HCT116 (cell line): ENCODE results near the gene HMCN2. TPM values are rescaled to one million over a fixed set of nuclear protein-coding genes. Genes with fewer than 3 reads are reported as not detected.

ENCODE experiments used
- ATAC-seq: fragments of 200-7000 bp; cut with Tn5 transposase; 2 replicates; pipeline ENCODE4 v1.9.1; 2020; ENCODE audit warnings: mild to moderate bottlenecking, moderate library complexity
- BruUV-seq: library from RNA; stranded (reverse); fragments of 400-500 nt; replicated peaks from 2 replicates; lab custom pipeline; 2021; lab: Mats Ljungman, UMichigan
- CTCF ChIA-PET: fragments of 300-600 bp; sonication (Branson Sonifier 250); formaldehyde crosslinking; loops from one replicate; lab custom pipeline; 2021; ENCODE audit warnings: antibody characterized with exemption; lab: Charles Lee
- POLR2A ChIA-PET: fragments of 300-600, 350-600 bp; sonication (Branson Sonifier 250); formaldehyde crosslinking; loops from one replicate; lab custom pipeline; 2021; ENCODE audit warnings: antibody characterized with exemption; lab: Charles Lee
- RAD21 ChIA-PET, 2 experiments: fragments of 300-600 bp; sonication (Branson Sonifier 250); formaldehyde crosslinking; loops; one replicate each; lab custom pipeline; 2023; ENCODE audit warnings: low total read pairs in 2 of 2; ENCODE audit not compliant: uncharacterized antibody in 2 of 2, unreplicated experiment in 2 of 2, low non-redundant PET in 1 of 2; lab: Charles Lee
- DNase-seq: peaks from one replicate; pipeline ENCODE4 v3.0.0-alpha.2; 2010; ENCODE audit warnings: low read depth, low spot score
- H2AFZ ChIP-seq: fragments of 200-600 bp; shearing (Covaris generic), sonication (generic); 2 replicates; pipeline ENCODE4 v1.6.1; 2017; ENCODE audit warnings: low read depth, mixed run types, mixed read lengths, antibody characterized with exemption, low read length; ENCODE audit not compliant: poor library complexity, severe bottlenecking
- H3K27ac ChIP-seq: 2 replicates; pipeline ENCODE4 v1.5.1; 2012; ENCODE audit warnings: low read depth, low read length
- H3K27me3 ChIP-seq: fragments of 200-600 bp; sonication (generic); 2 replicates; pipeline ENCODE4 v1.6.1; 2016; ENCODE audit warnings: mixed run types, low read length, mixed read lengths; ENCODE audit not compliant: insufficient read depth
- H3K36me3 ChIP-seq, 2 experiments: fragments of 200-500 bp in 1 of 2; fragments of 200-600 bp in 1 of 2; sonication (Bioruptor generic) in 1 of 2; sonication (generic) in 1 of 2; 2 replicates each; pipeline versions ENCODE4 v1.5.1 to v1.6.1; 2014 to 2016; ENCODE audit warnings: low read length in 2 of 2, inconsistent platforms in 1 of 2, mixed read lengths in 1 of 2, mixed run types in 1 of 2; ENCODE audit not compliant: insufficient read depth in 2 of 2, control insufficient read depth in 1 of 2
- H3K4me1 ChIP-seq, 2 experiments: fragments of 200-600 bp in 1 of 2; sonication (generic) in 1 of 2; 2 replicates each; pipeline versions ENCODE4 v1.5.1 to v1.6.1; 2012 to 2017; ENCODE audit warnings: low read length in 2 of 2, inconsistent platforms in 1 of 2, mild to moderate bottlenecking in 1 of 2, mixed read lengths in 1 of 2, mixed run types in 1 of 2, moderate library complexity in 1 of 2; ENCODE audit not compliant: insufficient read depth in 2 of 2, control insufficient read depth in 1 of 2
- H3K4me2 ChIP-seq: fragments of 200-600 bp; sonication (generic); 2 replicates; pipeline ENCODE4 v1.6.1; 2017; ENCODE audit warnings: mixed run types, low read length, mixed read lengths
- H3K4me3 ChIP-seq, 2 experiments: fragments of 200-600 bp in 1 of 2; sonication (generic) in 1 of 2; replicated peaks in 1 of 2; 2 replicates each; pipeline ENCODE4 v1.5.1; 2011 to 2016; ENCODE audit warnings: low read length in 2 of 2, control low read depth in 1 of 2, low read depth in 1 of 2, mild to moderate bottlenecking in 1 of 2, mixed read lengths in 1 of 2, mixed run types in 1 of 2
- H3K79me2 ChIP-seq: fragments of 200-600 bp; sonication (generic); 2 replicates; pipeline ENCODE4 v1.6.1; 2017; ENCODE audit warnings: mild to moderate bottlenecking, mixed run types, low read length, moderate library complexity, mixed read lengths; ENCODE audit not compliant: insufficient read depth
- H3K9ac ChIP-seq: fragments of 200-600 bp; sonication (generic); 2 replicates; pipeline ENCODE4 v1.6.1; 2016; ENCODE audit warnings: low read length, mixed read lengths
- H3K9me2 ChIP-seq: fragments of 200-600 bp; sonication (generic), shearing (Covaris generic); 2 replicates; pipeline ENCODE4 v1.6.1; 2017; ENCODE audit warnings: mixed run types, mild to moderate bottlenecking, moderate library complexity; ENCODE audit not compliant: insufficient read depth
- H3K9me3 ChIP-seq, 2 experiments: fragments of 200-500 bp in 1 of 2; fragments of 200-600 bp in 1 of 2; sonication (Bioruptor generic) in 1 of 2; sonication (generic) in 1 of 2; 2 replicates each; pipeline ENCODE4 v1.6.1; 2014 to 2017; ENCODE audit warnings: low read length in 2 of 2, mixed read lengths in 2 of 2, inconsistent platforms in 1 of 2, low read depth in 1 of 2, mild to moderate bottlenecking in 1 of 2, mixed run types in 1 of 2, moderate library complexity in 1 of 2; ENCODE audit not compliant: control insufficient read depth in 1 of 2, insufficient read depth in 1 of 2
- H4K20me1 ChIP-seq: fragments of 200-600 bp; sonication (generic), shearing (Covaris generic); 2 replicates; pipeline ENCODE4 v1.6.1; 2017; ENCODE audit warnings: mixed run types, mild to moderate bottlenecking, moderate library complexity; ENCODE audit not compliant: insufficient read depth
- ATF3 ChIP-seq: IDR thresholded peaks from 2 replicates; pipeline ENCODE4 v1.6.1; 2012
- CBX3 ChIP-seq: IDR thresholded peaks from 2 replicates; pipeline ENCODE4 v1.6.1; 2012; ENCODE audit warnings: low read depth
- CEBPB ChIP-seq: IDR thresholded peaks from 2 replicates; pipeline ENCODE4 v1.6.1; 2012; ENCODE audit warnings: low read depth
- CTCF ChIP-seq, 3 experiments: fragments of 200-600 bp in 1 of 3; sonication (generic) in 1 of 3; IDR thresholded peaks in 2 of 3; conservative IDR thresholded peaks in 1 of 3; 2 replicates each; pipeline ENCODE4 v1.5.1; 2012 to 2017; ENCODE audit warnings: low read depth in 2 of 3, low read length in 2 of 3, antibody characterized with exemption in 1 of 3, borderline replicate concordance in 1 of 3, control low read depth in 1 of 3, mild to moderate bottlenecking in 1 of 3, mixed read lengths in 1 of 3, mixed run types in 1 of 3, moderate library complexity in 1 of 3; ENCODE audit not compliant: insufficient read depth in 1 of 3
- EGR1 ChIP-seq: IDR thresholded peaks from 2 replicates; pipeline ENCODE4 v1.6.1; 2012; ENCODE audit warnings: low read depth
- ELF1 ChIP-seq: IDR thresholded peaks from 2 replicates; pipeline ENCODE4 v1.6.1; 2012; ENCODE audit warnings: low read depth, borderline replicate concordance
- EZH2 ChIP-seq: fragments of 200-600 bp; sonication (generic); IDR thresholded peaks from 2 replicates; pipeline ENCODE4 v1.6.1; 2017; ENCODE audit warnings: antibody characterized with exemption, mixed run types
- JUND ChIP-seq: IDR thresholded peaks from 2 replicates; pipeline ENCODE4 v1.6.1; 2012
- POLR2A ChIP-seq: IDR thresholded peaks from 2 replicates; pipeline ENCODE4 v1.7.0; 2011; ENCODE audit warnings: borderline replicate concordance; ENCODE audit not compliant: insufficient read depth, insufficient read length; ENCODE audit errors: extremely low read depth
- POLR2AphosphoS5 ChIP-seq: IDR thresholded peaks from 2 replicates; pipeline ENCODE4 v1.6.1; 2011; ENCODE audit warnings: mild to moderate bottlenecking, low read depth, low read length, moderate library complexity
- RAD21 ChIP-seq: IDR thresholded peaks from 2 replicates; pipeline ENCODE4 v1.6.1; 2012; ENCODE audit warnings: low read depth, mild to moderate bottlenecking
- REST ChIP-seq: IDR thresholded peaks from 2 replicates; pipeline ENCODE4 v1.6.1; 2012; ENCODE audit warnings: low read depth
- SIN3A ChIP-seq: IDR thresholded peaks from 2 replicates; pipeline ENCODE4 v1.6.1; 2012; ENCODE audit warnings: low read depth
- SP1 ChIP-seq: IDR thresholded peaks from 2 replicates; pipeline ENCODE4 v1.6.1; 2012; ENCODE audit warnings: low read depth
- SRF ChIP-seq: IDR thresholded peaks from 2 replicates; pipeline ENCODE4 v1.6.1; 2012; ENCODE audit warnings: low read depth
- TCF7L2 ChIP-seq: IDR thresholded peaks from 2 replicates; pipeline ENCODE4 v1.7.0; 2011; ENCODE audit warnings: borderline replicate concordance, inconsistent platforms; ENCODE audit not compliant: insufficient read depth, insufficient read length; ENCODE audit errors: extremely low read depth
- ZBTB33 ChIP-seq: IDR thresholded peaks from 2 replicates; pipeline ENCODE4 v1.6.1; 2011; ENCODE audit warnings: mild to moderate bottlenecking, low read length, moderate library complexity; ENCODE audit not compliant: insufficient replicate concordance; ENCODE audit errors: extremely low read depth
- ZFX ChIP-seq: fragments of 450-650 bp; IDR thresholded peaks from 2 replicates; pipeline ENCODE4 v1.6.1; 2017
- ZNF274 ChIP-seq: fragments of 200-500 bp; sonication (Bioruptor generic); IDR thresholded peaks from 2 replicates; pipeline ENCODE4 v1.6.1; 2014; ENCODE audit warnings: mild to moderate bottlenecking, low read depth, low read length, inconsistent platforms
- intact Hi-C: fragments of 100-400 bp; cut with micrococcal nuclease; formaldehyde crosslinking; loops from 2 replicates; pipeline ENCODE4 v1.10.0; 2022
- total RNA-seq: library from RNA; stranded (reverse); gene quantifications from one replicate; pipeline ENCODE4 v1.2.1, GENCODE V29; 2021; ENCODE audit not compliant: unreplicated experiment
- TF ChIP-seq, protein P1 (sequence below): IDR thresholded peaks from 2 replicates; pipeline ENCODE4 v1.6.1; 2012

HMCN2 gene
- total RNA-seq, 1 experiment from 2014 or later: 0.22 TPM

GRCh38 chr9:130254747-130255630 lies 10.6 kb upstream of the HMCN2 start:
- Histone ChIP-seq H3K27me3 (0 out of 2 replicates have a peak, but pooled peaks cover under 1% of the 10 kb centered on the region), H3K4me3 (no peak overlapping the region), H3K79me2 (no peaks in the 10 kb centered on the region), H3K9me3 (no peaks in the 10 kb centered on the region)
- no peak for DNase-seq
- no peak for TF ChIP-seq ATF3
- no peak for TF ChIP-seq ZNF274
- no peak for TF ChIP-seq EGR1
- TF ChIP-seq CEBPB: no peak
- no peak for TF ChIP-seq REST
- TF ChIP-seq, protein P1, sequence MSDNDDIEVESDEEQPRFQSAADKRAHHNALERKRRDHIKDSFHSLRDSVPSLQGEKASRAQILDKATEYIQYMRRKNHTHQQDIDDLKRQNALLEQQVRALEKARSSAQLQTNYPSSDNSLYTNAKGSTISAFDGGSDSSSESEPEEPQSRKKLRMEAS: no peak
- TF ChIP-seq EZH2: no peak
- TF ChIP-seq POLR2A: no peak
- TF ChIP-seq RAD21: no peak
- TF ChIP-seq ZFX: no peak
- TF ChIP-seq CTCF (IDR thresholded peaks at IDR 0.05 in 2 of 3, conservative IDR thresholded peaks at IDR 0.05 in 1 of 3; ENCODE audit: borderline replicate concordance in 1 of 3, insufficient read depth in 1 of 3, low read depth in 2 of 3, low read length in 2 of 3): no peak
- no peak for TF ChIP-seq POLR2AphosphoS5
- no peak for TF ChIP-seq ZBTB33
- no peak for TF ChIP-seq SP1
- TF ChIP-seq SIN3A: no peak
- no peak for TF ChIP-seq TCF7L2
- no peak for TF ChIP-seq CBX3
- no peak for TF ChIP-seq JUND
- no peak for TF ChIP-seq SRF
- TF ChIP-seq ELF1: no peak
- TF ChIP-seq, all 23 proteins: peak for 0
- Histone ChIP-seq H3K4me2 (no peak overlapping the region), H3K4me1 (no peaks in the 10 kb centered on the region), H4K20me1 (no peaks in the 10 kb centered on the region), H3K9ac (no peak overlapping the region), H2AFZ (no peak overlapping the region), H3K27ac (no peak overlapping the region), H3K36me3 (no peaks in the 10 kb centered on the region), H3K9me2 (no peaks in the 10 kb centered on the region)
- RAD21 ChIA-PET: no interaction called here
- no peak for ATAC-seq
- POLR2A ChIA-PET: no interaction called here
- CTCF ChIA-PET: no interaction called here
- intact Hi-C loops: loop anchor here (5.0 kb wide), 1 partner anchor 87 kb away; no protein-coding TSS in a partner anchor
- BruUV-seq: no TSS peak
